Measurements from ENCODE around the gene LMBR1L. TPM values are rescaled to one million over a fixed set of nuclear protein-coding genes. Genes with fewer than 3 reads are reported as not detected.

The LMBR1L gene
- total RNA-seq, 1 experiment from 2014 or later, result 9.3 TPM

GRCh38 chr12:49059299-49060171 is 51.1 kb downstream of the LMBR1L start:
- DNase-seq (ENCODE audit: low read depth), result no peak
- in situ Hi-C loops (cut with HindIII; ENCODE audit: low pct_unique_long_range_greater_than_20kb, low sequenced_read_pairs), result loop anchor here (10.0 kb wide), 1 partner anchor 175 kb away; no protein-coding TSS in a partner anchor

GRCh38 chr12:49059045-49059298 is 51.7 kb downstream of the LMBR1L start:
- DNase-seq (ENCODE audit: low read depth), result no peak
- in situ Hi-C loops (cut with HindIII; ENCODE audit: low pct_unique_long_range_greater_than_20kb, low sequenced_read_pairs), result no loop called here

GRCh38 chr12:49058366-49059044 is 52.1 kb downstream of the LMBR1L start:
- in situ Hi-C loops (cut with HindIII; ENCODE audit: low pct_unique_long_range_greater_than_20kb, low sequenced_read_pairs), result no loop called here
- DNase-seq (ENCODE audit: low read depth), result no peak

GRCh38 chr12:49057888-49058287 is 52.8 kb downstream of the LMBR1L start:
- no peak for DNase-seq (ENCODE audit: low read depth)
- in situ Hi-C loops (cut with HindIII; ENCODE audit: low pct_unique_long_range_greater_than_20kb, low sequenced_read_pairs), result no loop called here

- DNase-seq (ENCODE audit: low read depth), result peak; percentile 23
- in situ Hi-C loops (cut with HindIII; ENCODE audit: low pct_unique_long_range_greater_than_20kb, low sequenced_read_pairs), result no loop called here
These were observed 54.5 kb downstream of the LMBR1L start for GRCh38 chr12:49055978-49056754.

GRCh38 chr12:49055092-49055491 is 55.6 kb downstream of the LMBR1L start:
- DNase-seq (ENCODE audit: low read depth), result no peak
- in situ Hi-C loops (cut with HindIII; ENCODE audit: low pct_unique_long_range_greater_than_20kb, low sequenced_read_pairs), result no loop called here

GRCh38 chr12:49054524-49054923 is 56.1 kb downstream of the LMBR1L start:
- in situ Hi-C loops (cut with HindIII; ENCODE audit: low pct_unique_long_range_greater_than_20kb, low sequenced_read_pairs), result no loop called here

GRCh38 chr12:49054096-49054495 is 56.6 kb downstream of the LMBR1L start:
- in situ Hi-C loops (cut with HindIII; ENCODE audit: low pct_unique_long_range_greater_than_20kb, low sequenced_read_pairs), result no loop called here

More at GRCh38 chr12:49054524-49054923, 56.1 kb downstream of the LMBR1L start:
- DNase-seq (ENCODE audit: low read depth), result no peak

GRCh38 chr12:49052451-49053208 is 58.0 kb downstream of the LMBR1L start:
- in situ Hi-C loops (cut with HindIII; ENCODE audit: low pct_unique_long_range_greater_than_20kb, low sequenced_read_pairs), result no loop called here
- no peak for DNase-seq (ENCODE audit: low read depth)

More at GRCh38 chr12:49054096-49054495, 56.6 kb downstream of the LMBR1L start:
- DNase-seq (ENCODE audit: low read depth), result no peak

- in situ Hi-C loops (cut with HindIII; ENCODE audit: low pct_unique_long_range_greater_than_20kb, low sequenced_read_pairs), result no loop called here
- no peak for DNase-seq (ENCODE audit: low read depth)
These were observed 58.7 kb downstream of the LMBR1L start for GRCh38 chr12:49051777-49052438.

- in situ Hi-C loops (cut with HindIII; ENCODE audit: low pct_unique_long_range_greater_than_20kb, low sequenced_read_pairs), result no loop called here
- DNase-seq (ENCODE audit: low read depth), result no peak
These were observed 59.3 kb downstream of the LMBR1L start for GRCh38 chr12:49051373-49051764.

- no peak for DNase-seq (ENCODE audit: low read depth)
- in situ Hi-C loops (cut with HindIII; ENCODE audit: low pct_unique_long_range_greater_than_20kb, low sequenced_read_pairs), result no loop called here
These were observed 59.9 kb downstream of the LMBR1L start for GRCh38 chr12:49050507-49051372.

- in situ Hi-C loops (cut with HindIII; ENCODE audit: low pct_unique_long_range_greater_than_20kb, low sequenced_read_pairs), result no loop called here
These were observed 61.0 kb downstream of the LMBR1L start for GRCh38 chr12:49049566-49050224.

GRCh38 chr12:49048953-49049352 is 61.7 kb downstream of the LMBR1L start:
- in situ Hi-C loops (cut with HindIII; ENCODE audit: low pct_unique_long_range_greater_than_20kb, low sequenced_read_pairs), result no loop called here

More at GRCh38 chr12:49049566-49050224, 61.0 kb downstream of the LMBR1L start:
- DNase-seq (ENCODE audit: low read depth), result no peak

More at GRCh38 chr12:49048953-49049352, 61.7 kb downstream of the LMBR1L start:
- DNase-seq (ENCODE audit: low read depth), result no peak

Measured in Caki2 (cell line).